Breast epithelium (tissue), 4 donors: ENCODE measurements around the gene TRMT10A. TPM values are rescaled to one million over a fixed set of nuclear protein-coding genes. Genes with fewer than 3 reads are reported as not detected.

Experiments used
- DNase-seq, 2 donors: peaks; one replicate each; pipeline ENCODE4 v3.0.0-alpha.2; 2019; ENCODE audit warnings: low spot score in 2 of 2
- H3K27ac ChIP-seq, 2 donors: fragments of 200-600 bp; sonication (generic) in 1 of 2; one replicate each; pipeline ENCODE4 v1.5.1; 2016 to 2019; ENCODE audit warnings: mild to moderate bottlenecking in 1 of 2
- H3K27me3 ChIP-seq, 2 donors: fragments of 200-600 bp; sonication (generic) in 1 of 2; one replicate each; pipeline versions ENCODE4 v1.5.1 to v1.6.0; 2017 to 2019; ENCODE audit warnings: control low read depth in 1 of 2, mild to moderate bottlenecking in 1 of 2
- H3K36me3 ChIP-seq: fragments of 200-600 bp; one replicate; pipeline ENCODE4 v1.5.1; 2019
- H3K4me1 ChIP-seq, 2 donors: fragments of 200-600 bp; sonication (generic); one replicate each; pipeline ENCODE4 v1.5.1; 2016 to 2019; ENCODE audit warnings: control low read depth in 1 of 2
- H3K4me3 ChIP-seq, 3 donors: fragments of 200-600 bp; sonication (generic); 1 replicate in 2 of 3; 2 replicates in 1 of 3; pipeline ENCODE4 v1.5.1; 2016 to 2019; ENCODE audit warnings: mild to moderate bottlenecking in 3 of 3, moderate library complexity in 2 of 3
- H3K9me3 ChIP-seq, 2 donors: fragments of 200-600 bp; sonication (generic) in 1 of 2; one replicate each; pipeline ENCODE4 v1.5.1; 2016 to 2019; ENCODE audit warnings: control low read depth in 1 of 2
- POLR2A ChIP-seq: fragments of 450-650 bp; IDR thresholded peaks from one replicate; pipeline ENCODE4 v1.6.1; 2016; ENCODE audit warnings: antibody characterized with exemption, mild to moderate bottlenecking, moderate library complexity
- POLR2AphosphoS5 ChIP-seq, 3 donors: sonication (generic); formaldehyde crosslinking; IDR thresholded peaks; one replicate each; pipeline ENCODE4 v1.6.1; 2017; ENCODE audit warnings: antibody characterized with exemption in 3 of 3
- intact Hi-C: fragments of 100-400 bp; cut with DNase I; formaldehyde crosslinking; loops from one replicate; pipeline ENCODE4 v1.15.1; 2023; ENCODE audit warnings: low total_unique reads
- total RNA-seq, 3 donors: library from RNA; depleted of rRNA; stranded (reverse); fragments of >200 nt; gene quantifications; one replicate each; pipeline ENCODE4 v1.1.0, GENCODE V29; 2016
- TF ChIP-seq, protein P1 (sequence below), 3 donors: fragments of 450-650 bp; IDR thresholded peaks; one replicate each; pipeline ENCODE4 v1.5.1; 2016 to 2017; ENCODE audit warnings: antibody characterized with exemption in 3 of 3, mild to moderate bottlenecking in 3 of 3, moderate library complexity in 3 of 3

The TRMT10A gene
- total RNA-seq, 3 donors from 2014 or later = 5.2 to 7.8 (median 7.2) TPM

DNA sequence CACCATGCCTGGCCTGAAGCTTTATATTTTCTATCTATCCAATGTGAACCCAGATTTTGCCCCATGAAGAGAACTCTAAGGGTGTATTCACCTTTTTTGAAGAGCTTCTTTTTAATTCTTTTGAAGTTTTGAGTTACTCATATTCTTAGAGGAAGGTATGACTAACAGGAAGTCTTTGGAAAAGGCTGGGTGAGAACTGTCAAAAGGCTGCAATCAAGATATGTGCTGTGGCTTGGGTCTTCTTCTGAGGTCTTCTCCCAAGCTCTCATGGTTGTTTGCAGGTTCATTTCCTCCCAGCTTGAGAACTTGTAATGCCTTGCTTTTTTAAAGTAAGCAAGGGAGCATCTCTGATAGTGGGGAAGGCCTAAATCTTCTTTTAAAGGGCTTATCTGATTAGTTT, 56.1 kb downstream of the TRMT10A start:
- Histone ChIP-seq H3K27ac (no peak overlapping the region), H3K27me3 (no peaks in the 10 kb centered on the region), H3K36me3 (no peaks in the 10 kb centered on the region), H3K4me3 (no peak overlapping the region), H3K4me1 (no peaks in the 10 kb centered on the region), H3K9me3 (peaks cover 0 to 7% of the 10 kb centered on the region in 2 donors)
- no peak for TF ChIP-seq POLR2A
- TF ChIP-seq, protein P1, sequence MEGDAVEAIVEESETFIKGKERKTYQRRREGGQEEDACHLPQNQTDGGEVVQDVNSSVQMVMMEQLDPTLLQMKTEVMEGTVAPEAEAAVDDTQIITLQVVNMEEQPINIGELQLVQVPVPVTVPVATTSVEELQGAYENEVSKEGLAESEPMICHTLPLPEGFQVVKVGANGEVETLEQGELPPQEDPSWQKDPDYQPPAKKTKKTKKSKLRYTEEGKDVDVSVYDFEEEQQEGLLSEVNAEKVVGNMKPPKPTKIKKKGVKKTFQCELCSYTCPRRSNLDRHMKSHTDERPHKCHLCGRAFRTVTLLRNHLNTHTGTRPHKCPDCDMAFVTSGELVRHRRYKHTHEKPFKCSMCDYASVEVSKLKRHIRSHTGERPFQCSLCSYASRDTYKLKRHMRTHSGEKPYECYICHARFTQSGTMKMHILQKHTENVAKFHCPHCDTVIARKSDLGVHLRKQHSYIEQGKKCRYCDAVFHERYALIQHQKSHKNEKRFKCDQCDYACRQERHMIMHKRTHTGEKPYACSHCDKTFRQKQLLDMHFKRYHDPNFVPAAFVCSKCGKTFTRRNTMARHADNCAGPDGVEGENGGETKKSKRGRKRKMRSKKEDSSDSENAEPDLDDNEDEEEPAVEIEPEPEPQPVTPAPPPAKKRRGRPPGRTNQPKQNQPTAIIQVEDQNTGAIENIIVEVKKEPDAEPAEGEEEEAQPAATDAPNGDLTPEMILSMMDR (IDR thresholded peaks at IDR 0.05) = no peak
- no peak for TF ChIP-seq POLR2AphosphoS5 (IDR thresholded peaks at IDR 0.05)
- intact Hi-C loops = no loop called here
- no peak for DNase-seq

DNA sequence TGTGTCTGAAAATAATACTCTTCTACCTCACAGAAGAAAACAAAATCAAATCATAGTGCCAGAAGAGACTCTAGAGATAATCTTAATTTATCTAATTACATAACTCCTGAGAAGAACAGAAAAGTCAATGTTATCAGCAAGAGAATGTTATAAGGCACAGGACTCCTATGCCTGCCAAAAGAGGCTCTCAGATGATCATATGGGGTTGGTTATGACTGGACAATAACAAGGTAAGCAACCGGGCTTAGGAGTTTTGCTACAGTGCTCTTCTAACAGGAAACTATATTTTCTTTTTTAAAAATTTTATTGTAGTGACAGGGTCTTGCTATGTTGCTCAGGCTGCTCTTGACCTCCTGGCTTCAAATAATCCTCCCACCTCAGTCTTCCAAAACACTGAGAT, 56.5 kb downstream of the TRMT10A start:
- Histone ChIP-seq H3K4me1 (no peaks in the 10 kb centered on the region), H3K27me3 (no peaks in the 10 kb centered on the region), H3K27ac (no peak overlapping the region), H3K4me3 (no peak overlapping the region), H3K36me3 (no peaks in the 10 kb centered on the region), H3K9me3 (peaks cover 0 to 7% of the 10 kb centered on the region in 2 donors)
- intact Hi-C loops = no loop called here
- no peak for DNase-seq
- no peak for TF ChIP-seq POLR2AphosphoS5 (IDR thresholded peaks at IDR 0.05)

DNA sequence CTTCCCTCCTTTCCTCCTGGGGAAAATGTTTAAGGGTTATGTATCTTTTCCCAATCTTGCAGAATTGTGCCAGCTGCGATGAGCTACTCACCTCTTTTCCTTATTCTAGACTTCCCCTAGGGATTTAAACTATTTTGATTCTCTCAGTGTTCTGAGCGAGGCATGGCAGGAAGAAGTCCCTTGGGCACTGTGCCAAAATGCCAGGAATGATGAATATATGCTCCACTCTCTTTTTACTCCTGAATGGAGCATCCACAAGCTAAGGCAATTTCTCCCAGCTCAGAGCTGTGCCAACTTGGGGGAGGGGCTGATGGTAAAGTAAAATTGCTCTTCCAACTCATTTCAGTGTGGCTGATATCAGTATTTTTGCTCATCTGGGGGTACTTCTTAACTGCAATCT, 57.1 kb downstream of the TRMT10A start:
- TF ChIP-seq POLR2AphosphoS5 (IDR thresholded peaks at IDR 0.05) = no peak
- TF ChIP-seq, protein P1 (IDR thresholded peaks at IDR 0.05) = no peak
- TF ChIP-seq POLR2A = no peak
- H3K27me3 ChIP-seq = no peaks in the 10 kb centered on the region
- no peak overlapping the region for H3K27ac ChIP-seq
- no peak for DNase-seq
- H3K9me3 ChIP-seq = peaks cover 0 to 7% of the 10 kb centered on the region in 2 donors
- intact Hi-C loops = no loop called here
- H3K4me3 ChIP-seq = no peak overlapping the region
- no peaks in the 10 kb centered on the region for H3K36me3 ChIP-seq
- no peaks in the 10 kb centered on the region for H3K4me1 ChIP-seq

DNA sequence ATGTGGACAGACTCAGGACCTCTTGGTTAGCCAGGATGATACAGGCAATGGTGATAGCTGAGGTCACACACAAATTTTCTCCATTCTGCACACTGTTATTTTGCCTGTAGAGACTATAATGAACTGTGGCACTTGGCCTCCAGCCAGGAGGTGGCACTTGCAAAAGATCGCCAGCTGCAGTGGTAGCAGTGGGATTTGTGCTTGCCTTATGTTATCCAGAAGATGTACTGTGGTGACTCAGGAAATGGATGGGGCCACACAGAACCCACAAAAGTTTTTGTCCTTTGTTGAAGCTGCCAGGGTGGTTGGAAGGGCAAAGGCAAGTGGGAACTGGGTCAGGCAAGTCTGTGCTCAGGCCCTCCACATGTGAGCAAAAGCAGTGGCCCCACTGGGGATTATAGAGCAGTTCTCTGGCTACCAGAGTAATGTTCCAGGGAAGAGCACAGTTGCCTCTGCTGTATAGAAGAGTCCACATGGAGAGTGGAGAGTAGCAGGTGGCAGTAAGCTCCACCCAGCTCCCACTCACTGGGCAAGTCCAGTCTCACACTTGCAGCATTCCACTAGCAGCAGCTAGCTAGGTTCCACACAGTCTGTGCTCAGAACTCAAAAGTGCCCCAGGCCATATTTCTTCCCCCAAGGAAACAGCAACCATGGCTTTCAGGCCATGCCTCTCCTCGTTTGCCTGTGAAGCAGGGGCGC, 58.9 kb downstream of the TRMT10A start:
- TF ChIP-seq POLR2A (no peak), POLR2AphosphoS5 (IDR thresholded peaks at IDR 0.05) (no peak)
- TF ChIP-seq, protein P1 (IDR thresholded peaks at IDR 0.05) = no peak
- H3K9me3 ChIP-seq = peaks cover 0 to 7% of the 10 kb centered on the region in 2 donors
- H3K27ac ChIP-seq = no peak overlapping the region
- intact Hi-C loops = no loop called here
- no peaks in the 10 kb centered on the region for H3K27me3 ChIP-seq
- DNase-seq = no peak
- no peak overlapping the region for H3K4me3 ChIP-seq
- H3K36me3 ChIP-seq = no peaks in the 10 kb centered on the region
- no peaks in the 10 kb centered on the region for H3K4me1 ChIP-seq

Other genes with a start within 250 kb of the TRMT10A start
- 1,000 to 10,000 TPM in 2 of 3 donors, 100 to 1,000 TPM in 1; 631 to 5,080 (median 1,871) TPM for gene ADH1B, start 242.6 kb downstream of the TRMT10A start, total RNA-seq
- 10 to 100 TPM in 2 of 3 donors, 1 to 10 TPM in 1; 8.8 to 50.1 (median 31.8) TPM for gene ADH1C, start 211.3 kb downstream of the TRMT10A start, total RNA-seq
- not detected for gene ADH7, start 128.7 kb downstream of the TRMT10A start, total RNA-seq
- gene C4orf17, start 53.0 kb downstream of the TRMT10A start, total RNA-seq = not detected
- under 1 TPM in 1 of 3 donors, not detected in 2; 0.64 TPM for gene MTTP, start 10.8 kb upstream of the TRMT10A start, total RNA-seq
- gene C4orf54, start 93.8 kb upstream of the TRMT10A start, total RNA-seq = not detected